ENCODE data around the gene DUS2. TPM values are rescaled to one million over a fixed set of nuclear protein-coding genes. Genes with fewer than 3 reads are reported as not detected.

DUS2 gene
- total and polyA plus RNA-seq, 5 donors: 4.3 to 9.5 (median 5.9) TPM

Other genes with a start within 250 kb of the DUS2 start
- 10 to 100 TPM; 11.1 to 16.3 (median 12.4) TPM for gene RANBP10, start 216.7 kb upstream of the DUS2 start, total RNA-seq
- 6.9 TPM for gene RANBP10, start 216.7 kb upstream of the DUS2 start, polyA plus RNA-seq
- gene TSNAXIP1, start 216.4 kb upstream of the DUS2 start, total RNA-seq: under 1 TPM; 0.56 to 0.94 (median 0.79) TPM
- 1.1 TPM for gene TSNAXIP1, start 216.4 kb upstream of the DUS2 start, polyA plus RNA-seq
- gene THAP11, start 181.0 kb upstream of the DUS2 start, total RNA-seq: 10 to 100 TPM; 27.5 to 34.0 (median 32.0) TPM
- gene THAP11, start 181.0 kb upstream of the DUS2 start, polyA plus RNA-seq: 20.8 TPM
- 10 to 100 TPM; 66.6 to 80.7 (median 68.2) TPM for gene NUTF2, start 176.4 kb upstream of the DUS2 start, total RNA-seq
- 125 TPM for gene NUTF2, start 176.4 kb upstream of the DUS2 start, polyA plus RNA-seq
- gene CENPT, start 175.6 kb upstream of the DUS2 start, total RNA-seq: 10 to 100 TPM; 24.3 to 29.0 (median 27.4) TPM
- gene CENPT, start 175.6 kb upstream of the DUS2 start, polyA plus RNA-seq: 26.7 TPM
- gene EDC4, start 150.2 kb upstream of the DUS2 start, total RNA-seq: 10 to 100 TPM; 29.7 to 35.6 (median 31.9) TPM
- 21.7 TPM for gene EDC4, start 150.2 kb upstream of the DUS2 start, polyA plus RNA-seq
- under 1 TPM in 1 of 4 donors, not detected in 3; 0.53 TPM for gene NRN1L, start 138.4 kb upstream of the DUS2 start, total RNA-seq
- 0.41 TPM for gene NRN1L, start 138.4 kb upstream of the DUS2 start, polyA plus RNA-seq
- 10 to 100 TPM; 23.8 to 31.1 (median 27.0) TPM for gene PSKH1, start 130.0 kb upstream of the DUS2 start, total RNA-seq
- 26.8 TPM for gene PSKH1, start 130.0 kb upstream of the DUS2 start, polyA plus RNA-seq
- under 1 TPM in 3 of 4 donors, not detected in 1; 0.37 to 0.94 (median 0.42) TPM for gene CTRL, start 91.4 kb upstream of the DUS2 start, total RNA-seq
- 0.66 TPM for gene CTRL, start 91.4 kb upstream of the DUS2 start, polyA plus RNA-seq
- gene PSMB10, start 86.4 kb upstream of the DUS2 start, total RNA-seq: 10 to 100 TPM; 49.1 to 64.0 (median 58.5) TPM
- gene PSMB10, start 86.4 kb upstream of the DUS2 start, polyA plus RNA-seq: 92.8 TPM
- 10 to 100 TPM; 15.0 to 27.0 (median 16.1) TPM for gene LCAT, start 79.2 kb upstream of the DUS2 start, total RNA-seq
- 17.4 TPM for gene LCAT, start 79.2 kb upstream of the DUS2 start, polyA plus RNA-seq
- gene SLC12A4, start 54.6 kb upstream of the DUS2 start, total RNA-seq: 100 to 1,000 TPM in 1 of 4 donors, 10 to 100 TPM in 3; 64.6 to 114 (median 66.8) TPM
- 49.3 TPM for gene SLC12A4, start 54.6 kb upstream of the DUS2 start, polyA plus RNA-seq
- not detected for gene DPEP3, start 42.8 kb upstream of the DUS2 start, total RNA-seq
- gene DPEP3, start 42.8 kb upstream of the DUS2 start, polyA plus RNA-seq: not detected
- 1 to 10 TPM; 1.2 to 2.7 (median 1.8) TPM for gene DPEP2, start 23.8 kb upstream of the DUS2 start, total RNA-seq
- gene DPEP2, start 23.8 kb upstream of the DUS2 start, polyA plus RNA-seq: 1.5 TPM
- not detected for gene DPEP2NB, start 7.4 kb upstream of the DUS2 start, total RNA-seq
- not detected for gene DPEP2NB, start 7.4 kb upstream of the DUS2 start, polyA plus RNA-seq
- 1 to 10 TPM; 6.7 to 7.8 (median 7.4) TPM for gene DDX28, start 52 bp upstream of the DUS2 start, total RNA-seq
- 8.4 TPM for gene DDX28, start 52 bp upstream of the DUS2 start, polyA plus RNA-seq
- gene NFATC3, start 62.1 kb downstream of the DUS2 start, total RNA-seq: 10 to 100 TPM; 28.7 to 34.7 (median 33.6) TPM
- gene NFATC3, start 62.1 kb downstream of the DUS2 start, polyA plus RNA-seq: 8.1 TPM
- gene ESRP2, start 212.8 kb downstream of the DUS2 start, total RNA-seq: under 1 TPM; 0.14 to 0.59 (median 0.36) TPM
- gene ESRP2, start 212.8 kb downstream of the DUS2 start, polyA plus RNA-seq: 0.16 TPM
- gene PLA2G15, start 222.1 kb downstream of the DUS2 start, total RNA-seq: 10 to 100 TPM; 20.2 to 30.8 (median 28.7) TPM
- gene PLA2G15, start 222.1 kb downstream of the DUS2 start, polyA plus RNA-seq: 18.2 TPM
- 10 to 100 TPM; 39.0 to 60.7 (median 51.3) TPM for gene SLC7A6, start 241.2 kb downstream of the DUS2 start, total RNA-seq
- 25.0 TPM for gene SLC7A6, start 241.2 kb downstream of the DUS2 start, polyA plus RNA-seq

Data from right cardiac atrium (tissue), 5 donors.